Stomach (tissue), 4 donors: Measurements from ENCODE around the gene RABAC1.

Experiments
- POLR2A ChIP-seq, 4 donors: fragments of 450-650 bp; IDR thresholded peaks; one replicate each; pipeline ENCODE4 v1.6.1; 2016; ENCODE audit warnings: antibody characterized with exemption in 4 of 4, control low read depth in 2 of 4, mild to moderate bottlenecking in 1 of 4, moderate library complexity in 1 of 4
- POLR2AphosphoS5 ChIP-seq, 3 donors: sonication (generic); formaldehyde crosslinking; IDR thresholded peaks; one replicate each; pipeline ENCODE4 v1.6.1; 2016; ENCODE audit warnings: antibody characterized with exemption in 3 of 3
- TF ChIP-seq, protein P1 (sequence below), 7 experiments: fragments of 450-650 bp in 4 of 7; fragments of 200-600 bp in 3 of 7; sonication (generic) in 3 of 7; IDR thresholded peaks; one replicate each; pipeline ENCODE4 v1.5.1; 2016 to 2019; ENCODE audit warnings: antibody characterized with exemption in 7 of 7, control low read depth in 2 of 7, mild to moderate bottlenecking in 1 of 7

DNA sequence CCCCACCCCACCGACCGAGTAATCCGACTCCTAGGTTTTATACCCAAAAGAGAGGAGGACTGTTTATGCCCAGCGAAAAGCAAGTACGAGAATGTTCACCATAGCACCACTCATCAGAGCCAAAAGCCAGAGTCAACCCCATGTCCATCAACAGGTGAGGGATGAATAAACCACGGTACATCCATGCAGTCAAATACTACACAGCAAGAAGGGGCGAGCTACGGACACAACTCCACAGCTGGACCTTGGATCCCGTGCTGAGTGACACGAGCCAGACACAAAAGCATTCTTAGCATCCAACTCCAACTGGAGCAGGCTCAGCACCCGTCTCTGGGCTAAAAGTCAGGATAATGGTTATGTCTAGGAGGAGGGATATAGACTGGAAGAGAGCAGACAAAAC, 12.2 kb upstream of the RABAC1 start:
- TF ChIP-seq, protein P1, sequence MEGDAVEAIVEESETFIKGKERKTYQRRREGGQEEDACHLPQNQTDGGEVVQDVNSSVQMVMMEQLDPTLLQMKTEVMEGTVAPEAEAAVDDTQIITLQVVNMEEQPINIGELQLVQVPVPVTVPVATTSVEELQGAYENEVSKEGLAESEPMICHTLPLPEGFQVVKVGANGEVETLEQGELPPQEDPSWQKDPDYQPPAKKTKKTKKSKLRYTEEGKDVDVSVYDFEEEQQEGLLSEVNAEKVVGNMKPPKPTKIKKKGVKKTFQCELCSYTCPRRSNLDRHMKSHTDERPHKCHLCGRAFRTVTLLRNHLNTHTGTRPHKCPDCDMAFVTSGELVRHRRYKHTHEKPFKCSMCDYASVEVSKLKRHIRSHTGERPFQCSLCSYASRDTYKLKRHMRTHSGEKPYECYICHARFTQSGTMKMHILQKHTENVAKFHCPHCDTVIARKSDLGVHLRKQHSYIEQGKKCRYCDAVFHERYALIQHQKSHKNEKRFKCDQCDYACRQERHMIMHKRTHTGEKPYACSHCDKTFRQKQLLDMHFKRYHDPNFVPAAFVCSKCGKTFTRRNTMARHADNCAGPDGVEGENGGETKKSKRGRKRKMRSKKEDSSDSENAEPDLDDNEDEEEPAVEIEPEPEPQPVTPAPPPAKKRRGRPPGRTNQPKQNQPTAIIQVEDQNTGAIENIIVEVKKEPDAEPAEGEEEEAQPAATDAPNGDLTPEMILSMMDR (IDR thresholded peaks at IDR 0.05), result no peak
- no peak for TF ChIP-seq POLR2A (IDR thresholded peaks at IDR 0.05)
- no peak for TF ChIP-seq POLR2AphosphoS5 (IDR thresholded peaks at IDR 0.05)
